GM18508 (cell line): Measurements from ENCODE around the gene PIGS.
"Not testable (repeated sequence)": the region's sequence is repeated elsewhere in the genome, so short reads cannot be mapped to it uniquely, and the experiment has no call there.

Source experiments
- ATAC-seq: cut with Tn5 transposase; IDR thresholded peaks from one replicate; pipeline ENCODE4 v1.9.1; 2021; ENCODE audit warnings: moderate number of reproducible peaks; ENCODE audit not compliant: insufficient read depth, unreplicated experiment

PIGS gene

DNA sequence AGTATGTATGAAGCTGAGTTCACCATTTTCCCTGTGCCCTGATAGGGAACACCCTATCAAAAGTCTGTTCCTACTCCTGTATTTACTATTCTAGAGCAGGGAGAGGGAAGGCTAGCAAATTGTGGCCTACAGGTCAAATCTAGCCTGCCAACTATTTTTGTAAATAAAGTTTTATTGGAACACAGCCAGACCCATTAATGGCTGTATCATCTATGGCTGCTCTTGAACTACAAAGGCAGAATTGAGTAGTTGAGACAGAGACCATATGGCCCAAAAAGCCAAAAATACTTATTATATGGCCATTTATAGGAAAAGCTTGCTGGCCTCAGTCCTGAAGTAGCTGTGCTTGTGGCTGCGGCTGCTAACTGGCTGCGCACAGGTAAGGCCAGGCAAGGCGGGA is 9.6 kb upstream of the PIGS start:
- ATAC-seq: no peak

DNA sequence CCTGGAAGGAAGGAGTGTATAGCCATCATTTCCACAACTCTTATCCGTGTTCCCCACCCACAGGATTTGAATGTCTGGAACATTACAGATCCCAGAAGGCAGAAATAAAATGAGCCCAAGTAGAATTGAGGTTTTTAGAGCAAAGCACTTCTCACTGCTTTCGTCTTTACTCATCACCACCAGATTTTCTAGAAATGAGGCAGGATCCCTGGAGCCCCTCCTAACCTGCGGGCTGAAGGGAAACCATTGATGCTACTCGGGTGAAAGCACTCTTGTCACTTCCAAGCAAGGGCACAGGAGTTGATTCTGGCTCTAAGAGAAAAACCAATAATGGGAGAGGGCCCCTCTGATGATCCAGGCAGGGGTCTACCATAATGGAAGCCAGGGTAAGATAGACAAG is 8.2 kb upstream of the PIGS start:
- ATAC-seq: no peak

- ATAC-seq: no peak
Observed at GRCh38 chr17:28578246-28579195, 7.2 kb upstream of the PIGS start.

DNA sequence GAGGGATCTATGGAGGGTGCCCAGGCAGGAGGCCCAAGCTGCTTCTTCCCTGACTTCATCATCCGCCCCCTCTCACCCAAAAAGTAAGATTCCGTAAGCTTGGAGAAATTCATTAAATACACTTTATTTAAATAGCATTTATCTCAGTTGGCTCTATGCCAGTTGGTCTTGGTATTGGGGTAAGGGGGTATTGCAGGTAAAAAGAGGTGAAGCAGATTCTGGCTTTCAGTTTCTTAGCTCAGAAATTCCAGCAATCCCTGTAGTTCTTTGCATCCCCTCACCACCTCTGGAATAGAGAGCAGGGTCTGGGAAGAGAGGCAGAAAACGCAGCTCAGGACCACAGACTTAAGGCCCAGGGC is 6.1 kb upstream of the PIGS start:
- no peak for ATAC-seq

DNA sequence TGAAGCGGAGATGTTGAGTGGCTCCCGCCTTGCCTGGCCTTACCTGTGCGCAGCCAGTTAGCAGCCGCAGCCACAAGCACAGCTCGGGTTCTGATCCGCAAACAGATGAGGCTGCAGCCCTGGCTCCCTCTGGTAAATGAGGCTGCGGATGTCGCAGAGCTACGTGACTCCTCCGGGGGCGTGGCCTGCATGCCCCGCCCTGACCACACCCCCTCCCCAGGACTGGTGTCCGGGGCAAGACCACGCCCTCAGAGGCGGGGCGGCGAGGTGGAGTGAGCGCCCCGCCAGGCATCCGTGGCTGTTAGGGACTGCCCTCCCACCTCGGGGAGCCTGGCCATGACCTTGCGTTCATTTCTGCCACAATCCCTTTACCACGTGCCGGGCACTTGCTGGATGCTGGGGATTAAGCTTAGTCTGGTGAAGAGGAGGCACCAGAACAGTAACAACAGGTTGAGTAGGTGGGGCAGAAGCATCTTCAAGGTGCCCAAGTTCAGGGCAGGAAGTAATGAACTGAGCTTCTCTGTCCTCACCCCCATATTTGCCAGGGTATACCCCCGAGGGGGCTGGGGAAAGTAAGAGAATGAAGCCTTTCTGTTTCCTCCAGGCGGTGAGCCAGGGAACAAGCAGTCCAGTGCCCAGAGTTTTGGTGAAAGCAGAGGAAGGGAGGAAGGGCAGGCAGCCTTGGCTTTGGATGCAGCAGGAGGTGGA is 5.6 kb upstream of the PIGS start, which contains the start of gene ALDOC:
ALDOC (minus strand) TSS at position 138 of the 708 bp plus-strand sequence. CDS start 1,363 bp downstream, outside the sequence.
- peak; percentile 42 for ATAC-seq

DNA sequence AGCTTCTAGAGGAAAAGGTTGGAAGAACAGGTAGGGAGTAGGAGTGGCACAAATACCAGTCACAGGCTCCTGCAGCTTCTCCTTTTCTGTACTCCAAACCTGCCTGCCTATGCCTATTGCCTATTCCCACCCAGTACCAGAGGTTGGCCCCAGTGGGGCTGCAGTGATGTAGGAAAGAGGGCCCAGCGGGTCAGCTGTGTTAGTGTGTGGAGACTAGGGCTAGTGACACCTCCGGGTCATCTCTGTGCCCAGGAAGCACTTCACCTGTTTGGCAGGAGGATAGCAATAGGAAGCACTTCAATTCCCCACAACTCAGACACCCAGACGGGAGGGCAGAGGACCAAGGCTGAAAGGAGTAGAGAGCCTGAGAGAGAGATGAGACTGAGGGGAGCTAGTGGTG is 4.7 kb upstream of the PIGS start:
- not testable (repeated sequence) for ATAC-seq

DNA sequence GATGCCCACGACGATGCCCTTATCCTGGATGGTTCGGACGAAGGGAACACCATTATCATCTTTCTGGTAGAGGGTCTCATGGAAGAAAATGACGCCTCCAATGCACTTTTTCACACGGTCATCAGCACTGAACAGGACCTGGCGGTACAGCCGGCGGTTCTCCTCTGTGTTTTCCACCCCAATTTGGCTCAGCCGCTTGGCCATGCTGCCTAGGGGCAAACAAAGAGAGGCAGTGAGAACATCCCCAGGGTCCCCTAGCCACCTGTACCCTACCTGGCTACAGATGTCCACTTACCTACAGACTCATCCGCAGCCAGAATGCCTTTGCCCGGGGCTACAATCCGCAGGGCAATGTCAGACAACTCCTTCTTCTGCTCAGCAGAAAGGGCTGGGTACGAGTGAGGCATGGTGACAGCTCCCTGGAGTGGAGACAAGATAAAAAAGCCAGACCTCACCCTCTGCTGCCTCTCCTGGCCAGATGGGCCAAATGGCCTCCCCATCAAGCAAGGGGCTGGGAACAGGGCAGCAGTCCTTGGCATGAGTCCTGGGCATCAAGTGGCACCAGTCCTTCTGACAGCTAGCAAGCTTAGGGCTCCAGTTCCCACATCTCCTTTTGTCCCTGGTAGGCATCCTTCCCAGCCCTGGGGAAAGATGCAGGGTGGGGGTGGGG is 3.9 kb upstream of the PIGS start:
- ATAC-seq: no peak

GRCh38 chr17:28574526-28574925 is 3.2 kb upstream of the PIGS start:
- ATAC-seq: no peak

- no peak for ATAC-seq
Observed at GRCh38 chr17:28573966-28574480, 2.7 kb upstream of the PIGS start.

GRCh38 chr17:28573521-28573920 is 2.2 kb upstream of the PIGS start:
- ATAC-seq: no peak

GRCh38 chr17:28573040-28573380 is 1.7 kb upstream of the PIGS start:
- ATAC-seq: no peak

DNA sequence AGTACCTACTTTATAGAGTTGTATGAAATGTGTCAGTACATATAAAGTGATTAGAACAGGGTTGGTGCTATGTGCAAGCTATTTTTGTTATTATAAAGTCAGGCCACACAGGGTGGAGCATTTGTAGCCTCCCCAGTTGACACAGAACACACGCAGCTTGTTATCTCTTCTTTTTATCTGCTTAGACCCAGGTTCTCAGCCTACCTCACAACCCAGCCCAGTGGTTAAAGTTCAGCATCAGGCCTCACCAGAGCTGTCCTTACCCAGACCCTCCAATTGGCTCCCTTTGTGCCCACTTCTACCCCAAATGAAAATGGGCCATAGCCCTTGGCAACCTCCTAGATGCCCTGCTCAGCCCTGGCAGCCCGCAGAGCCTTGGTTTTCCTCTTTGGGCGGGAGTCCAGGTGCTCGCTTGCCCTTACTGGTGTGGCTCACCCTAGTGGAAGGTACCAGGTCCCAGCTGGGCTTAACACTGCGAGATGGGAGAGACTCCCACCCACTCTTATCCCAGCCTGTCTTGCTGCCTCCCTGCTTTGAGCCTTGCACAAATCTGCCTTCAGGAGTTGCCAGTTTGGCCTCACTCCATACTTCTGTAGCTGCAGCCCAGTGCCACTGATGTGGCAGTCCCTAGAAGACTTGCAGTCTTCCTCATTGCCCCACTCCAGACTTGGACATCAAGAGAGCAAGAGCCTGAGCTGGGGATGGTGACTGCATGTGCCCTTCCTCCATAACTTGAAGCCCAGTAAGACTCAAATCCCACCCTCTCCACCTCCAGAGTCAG is 1.1 kb upstream of the PIGS start:
- no peak for ATAC-seq

GRCh38 chr17:28570716-28571360 is 486 bp downstream of the PIGS start:
- ATAC-seq: no peak

DNA sequence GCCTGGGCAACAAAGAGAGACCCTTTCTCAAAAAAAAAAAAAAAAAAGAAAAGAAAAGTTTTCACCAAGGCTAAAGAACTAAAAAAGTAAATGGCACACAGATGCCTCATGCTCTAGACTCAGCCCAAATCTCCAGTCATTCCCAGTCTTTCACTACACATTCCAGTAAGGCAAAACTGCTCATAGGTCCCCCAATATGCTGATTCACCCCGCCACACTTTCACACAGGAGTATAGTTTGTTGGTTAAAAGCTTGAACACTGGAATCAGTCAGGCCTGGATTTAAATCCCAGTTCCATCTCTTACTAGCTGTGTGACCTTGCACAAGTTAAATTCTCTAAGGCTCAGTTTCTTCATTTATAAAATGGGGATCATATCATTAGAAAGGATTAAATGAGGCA is 1.9 kb downstream of the PIGS start:
- no peak for ATAC-seq

DNA sequence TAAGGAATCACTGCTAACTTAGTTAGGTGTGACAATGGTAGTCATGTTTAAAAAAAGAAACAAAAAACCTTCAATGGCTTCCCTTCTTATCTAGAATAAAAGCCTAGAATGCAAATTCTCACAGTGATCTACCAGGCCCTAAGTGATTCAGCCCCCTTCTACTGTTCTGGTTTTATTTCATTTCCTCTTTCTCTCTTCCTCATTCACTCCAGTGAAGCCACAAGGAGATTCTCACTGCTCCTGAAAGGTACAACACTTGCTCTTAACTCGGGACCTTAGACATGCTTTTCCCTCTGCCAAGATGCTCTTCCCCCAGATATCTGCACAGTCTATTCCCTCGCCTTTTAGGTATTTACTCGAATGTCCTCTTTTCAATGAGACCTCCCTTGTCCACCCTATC is 3.7 kb downstream of the PIGS start:
- no peak for ATAC-seq

DNA sequence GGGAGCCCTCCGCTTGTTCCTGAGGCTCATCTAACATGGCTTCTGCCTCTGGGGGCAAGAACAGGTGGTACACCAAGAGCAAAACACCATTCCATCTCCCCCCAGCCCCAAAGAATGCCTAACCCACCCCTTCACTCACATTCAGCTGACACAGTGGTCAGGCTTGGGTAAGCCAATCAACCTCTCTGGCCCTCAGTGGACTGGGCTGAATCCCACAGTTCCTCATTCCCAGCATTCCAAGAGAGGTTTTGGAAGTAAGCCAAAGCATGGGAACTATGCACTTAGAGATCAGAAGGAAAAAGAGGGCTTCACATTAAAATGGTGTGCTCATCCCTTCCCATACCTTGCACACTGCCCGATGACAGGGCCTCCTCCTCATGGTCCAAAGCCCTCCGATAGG is 7.8 kb downstream of the PIGS start:
- ATAC-seq: no peak

DNA sequence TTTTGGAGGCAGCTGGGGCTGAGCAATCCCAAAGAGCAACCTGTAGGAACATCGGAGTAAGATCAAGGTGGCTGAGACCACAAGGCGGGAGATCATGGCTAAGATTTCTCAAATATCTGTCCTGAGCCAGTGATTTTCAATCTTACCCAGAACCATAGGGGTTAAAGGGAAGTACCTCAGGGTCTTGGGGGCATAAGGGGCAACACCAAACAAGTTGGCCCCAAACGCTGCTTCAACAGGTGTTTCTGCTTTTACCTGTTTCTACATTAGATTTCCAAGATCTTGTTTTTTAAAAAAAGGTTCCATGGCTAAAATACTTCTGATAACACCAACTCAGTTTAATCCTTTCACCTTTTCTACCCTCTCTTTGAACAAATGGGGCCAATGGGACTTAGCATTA is 16.3 kb downstream of the PIGS start:
- no peak for ATAC-seq

GRCh38 chr17:28554565-28554964 is 16.8 kb downstream of the PIGS start:
- ATAC-seq: no peak

DNA sequence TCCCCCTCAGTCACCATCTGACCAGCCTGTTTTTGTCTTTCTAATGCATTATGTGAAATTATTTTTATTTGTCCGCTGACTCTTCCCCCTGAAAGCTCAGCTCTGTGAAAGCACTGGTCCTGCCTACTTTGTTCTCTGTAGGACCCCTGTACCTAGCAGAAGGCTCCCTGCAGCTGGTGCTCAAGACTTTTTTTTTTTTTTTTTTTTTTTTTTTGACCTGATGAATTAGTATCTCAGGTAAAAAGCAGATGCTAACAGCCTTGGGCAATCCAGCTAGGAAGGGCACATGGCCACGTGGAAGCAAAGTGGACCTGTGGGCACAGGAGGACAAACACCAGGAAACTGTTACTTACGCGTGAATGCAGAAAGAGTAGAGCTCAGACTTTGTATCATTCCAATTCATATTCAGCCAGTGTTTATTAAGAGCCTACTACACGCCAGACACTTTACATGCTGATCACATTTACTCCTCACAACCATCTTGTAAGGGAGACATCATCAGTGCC is 18.3 kb downstream of the PIGS start:
- ATAC-seq: no peak
